Body of pancreas (tissue), 4 donors: Measurements from ENCODE around the gene PBX3. TPM values are rescaled to one million over a fixed set of nuclear protein-coding genes. Genes with fewer than 3 reads are reported as not detected.

Experiments
- ATAC-seq: fragments of 150-250 bp; one replicate; pipeline ENCODE4 v1.9.1; 2016
- DNase-seq, 4 donors: peaks; one replicate each; pipeline ENCODE4 v3.0.0-alpha.2; 2019
- H3K27ac ChIP-seq, 4 donors: fragments of 200-600 bp; sonication (generic); 1 replicate in 3 of 4; 2 replicates in 1 of 4; pipeline versions ENCODE4 v1.5.1 to v1.6.1; 2016 to 2019; ENCODE audit warnings: mild to moderate bottlenecking in 1 of 4, mixed read lengths in 1 of 4, moderate library complexity in 1 of 4
- H3K27me3 ChIP-seq, 2 donors: fragments of 200-600 bp; sonication (generic); one replicate each; pipeline ENCODE4 v1.6.0; 2016; ENCODE audit warnings: mild to moderate bottlenecking in 1 of 2
- H3K36me3 ChIP-seq, 2 donors: fragments of 200-600 bp; sonication (generic); replicated peaks in 1 of 2; 2 replicates each; pipeline ENCODE4 v1.5.1; 2016; ENCODE audit warnings: low read depth in 2 of 2; ENCODE audit not compliant: insufficient read depth in 1 of 2
- H3K4me1 ChIP-seq: fragments of 200-600 bp; sonication (generic); one replicate; pipeline ENCODE4 v1.6.0; 2016
- H3K4me3 ChIP-seq, 2 donors: fragments of 200-600 bp; sonication (generic); 1 replicate in 1 of 2; 2 replicates in 1 of 2; pipeline ENCODE4 v1.5.1; 2016 to 2019
- H3K9me3 ChIP-seq, 3 donors: fragments of 200-600 bp; sonication (generic); 1 replicate in 2 of 3; 2 replicates in 1 of 3; pipeline ENCODE4 v1.5.1; 2016
- CTCF ChIP-seq, 7 experiments: fragments of 450-650 bp in 4 of 7; fragments of 200-600 bp in 3 of 7; sonication (generic) in 3 of 7; IDR thresholded peaks; one replicate each; pipeline ENCODE4 v1.5.1; 2016 to 2019; ENCODE audit warnings: antibody characterized with exemption in 7 of 7
- POLR2A ChIP-seq, 3 donors: fragments of 450-650 bp; IDR thresholded peaks; one replicate each; pipeline ENCODE4 v1.6.1; 2016; ENCODE audit warnings: antibody characterized with exemption in 3 of 3, mild to moderate bottlenecking in 2 of 3
- WGBS, 2 donors: methylation state at CpG; one replicate each; pipeline ENCODE4 v1.1.5; 2017; 5-methylcytosine and 5-hydroxymethylcytosine counted together
- intact Hi-C: fragments of 100-400 bp; cut with DNase I; formaldehyde crosslinking; loops from one replicate; pipeline ENCODE4 v1.15.1; 2023
- total RNA-seq, 2 donors: library from RNA; depleted of rRNA; stranded (reverse); fragments of >200 nt; gene quantifications; one replicate each; pipeline ENCODE4 v1.1.0, GENCODE V29; 2016

PBX3 gene
- total RNA-seq, 2 donors from 2014 or later, result 12.5 to 36.3 TPM

DNA sequence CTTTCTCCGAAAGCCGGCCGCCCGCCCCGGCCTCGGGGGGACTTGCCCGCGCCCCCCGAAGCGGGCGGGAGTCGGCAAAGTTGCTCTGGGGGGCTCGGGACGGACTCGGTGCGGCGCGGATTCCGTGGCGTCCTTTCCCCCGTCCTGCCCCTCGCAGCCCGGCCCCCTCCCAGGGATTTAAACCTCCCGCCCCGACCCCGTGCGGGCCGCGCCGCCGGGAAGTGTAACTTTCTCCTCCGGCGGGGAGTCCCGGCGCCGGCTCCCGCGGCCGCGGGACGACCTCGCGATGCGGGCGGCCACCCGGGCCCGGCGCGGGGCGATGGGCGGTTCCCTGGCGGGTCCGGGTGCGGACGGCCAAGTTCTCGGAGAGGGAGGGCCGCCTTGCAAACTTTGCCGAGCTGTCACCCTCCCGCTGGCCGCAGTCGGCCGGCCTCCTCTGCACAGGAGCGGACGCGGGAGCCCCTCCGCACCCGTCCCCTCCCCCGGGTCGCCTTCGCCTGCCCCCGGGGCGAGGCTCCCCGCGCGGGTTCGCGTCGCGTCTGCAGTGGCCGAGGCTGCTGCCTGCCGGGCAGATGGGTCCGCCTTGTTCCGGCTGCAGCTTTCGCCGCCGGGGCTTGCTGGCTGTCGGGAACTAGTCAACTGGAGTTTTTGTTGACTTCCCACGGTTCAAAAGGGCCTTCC, 732 bp downstream of the PBX3 start:
- no peak for ATAC-seq
- WGBS, 2 donors, result 0% methylated on average over 57 of the region's 88 CpGs; no CpG with 5 or more reads in 1 of the 2 donors
- Histone ChIP-seq H3K4me1 (peaks cover 13% of the 10 kb centered on the region), H3K27ac (peak overlapping the region; percentile 52 to 90 (median 70)), H3K36me3 (no peaks in the 10 kb centered on the region), H3K9me3 (no peaks in the 10 kb centered on the region), H3K27me3 (no peaks in the 10 kb centered on the region), H3K4me3 (peak overlapping the region; percentile 11 to 85)
- TF ChIP-seq POLR2A (IDR thresholded peaks at IDR 0.05) (peak in 2 of 3 donors; percentile 11 to 18), CTCF (IDR thresholded peaks at IDR 0.05) (no peak)
- DNase-seq, result peak; percentile 32 to 44 (median 38)
- intact Hi-C loops, result no loop called here

DNA sequence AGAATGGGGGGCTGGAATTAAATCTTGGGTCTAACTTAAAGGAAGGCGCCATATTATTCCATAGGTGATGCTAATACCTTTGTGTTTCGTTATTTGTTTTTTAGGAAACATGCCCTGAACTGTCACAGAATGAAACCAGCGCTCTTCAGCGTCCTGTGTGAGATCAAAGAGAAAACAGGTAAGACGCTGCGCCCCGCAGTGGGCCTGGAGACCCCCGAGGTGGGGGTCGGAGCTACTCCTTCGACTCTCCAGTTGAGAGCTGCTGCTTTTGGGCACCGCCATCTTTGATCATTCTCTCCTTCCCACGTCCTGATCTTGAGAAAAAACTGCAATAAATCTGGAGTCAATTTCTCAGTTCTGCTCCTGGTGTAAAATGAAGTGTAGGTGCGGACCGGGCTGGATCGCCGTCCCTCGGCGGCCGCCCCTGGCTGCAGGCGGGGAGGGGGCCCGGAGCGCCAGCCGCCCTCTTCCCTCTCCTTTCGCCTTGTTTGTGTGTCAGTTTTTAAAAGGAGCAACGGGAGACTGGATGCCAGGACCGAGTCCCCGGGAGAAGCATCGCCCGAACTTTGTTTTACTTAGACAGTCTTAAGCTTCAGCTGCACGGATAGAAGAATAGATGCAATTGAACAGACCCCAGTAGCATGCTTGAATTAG, 1.4 kb downstream of the PBX3 start:
- Histone ChIP-seq H3K27ac (peak overlapping the region in 3 of 4 donors; percentile 62 to 90 (median 79)), H3K4me3 (peak overlapping the region; percentile 11 to 85), H3K36me3 (no peaks in the 10 kb centered on the region), H3K9me3 (no peaks in the 10 kb centered on the region), H3K4me1 (peaks cover 13% of the 10 kb centered on the region), H3K27me3 (no peaks in the 10 kb centered on the region)
- TF ChIP-seq CTCF (IDR thresholded peaks at IDR 0.05) (no peak), POLR2A (IDR thresholded peaks at IDR 0.05) (no peak)
- peak in 1 of 4 donors; percentile 14 for DNase-seq
- ATAC-seq, result no peak
- 21 to 23% methylated on average over 26 to 30 of the region's 30 CpGs for WGBS, 2 donors
- intact Hi-C loops, result no loop called here

DNA sequence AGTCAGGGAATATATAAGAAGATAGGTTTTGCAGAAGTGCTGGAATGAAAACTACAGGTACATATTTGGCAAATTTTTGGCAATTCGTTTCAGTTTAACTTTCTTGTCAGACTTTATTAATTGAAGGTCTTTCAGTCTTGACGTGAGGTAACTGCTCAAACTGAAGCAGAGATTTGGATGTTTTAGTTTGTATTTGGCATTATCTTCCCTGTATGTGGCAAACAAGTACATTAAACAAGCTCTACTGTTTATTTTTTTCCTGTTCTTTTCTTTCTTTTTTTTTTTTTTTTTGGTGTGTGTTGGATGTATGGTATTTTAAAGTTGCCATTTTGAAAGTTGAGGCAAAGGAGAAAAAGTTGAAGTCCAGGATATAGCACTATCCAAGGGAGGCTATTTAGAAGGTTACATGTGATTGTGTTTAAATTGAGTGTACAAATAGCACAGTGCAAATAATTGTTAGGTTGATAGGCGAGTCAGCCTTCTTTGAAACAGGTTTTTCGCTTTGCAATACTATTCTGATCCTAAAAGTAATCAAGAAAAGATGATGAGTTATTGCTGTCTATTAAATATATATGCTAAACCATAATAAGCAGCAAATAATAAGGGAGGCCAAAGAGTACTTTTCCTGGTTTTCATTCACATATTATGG, 2.2 kb downstream of the PBX3 start:
- no peaks in the 10 kb centered on the region for H3K9me3 ChIP-seq
- no peak for TF ChIP-seq POLR2A (IDR thresholded peaks at IDR 0.05)
- TF ChIP-seq CTCF (IDR thresholded peaks at IDR 0.05), result no peak
- intact Hi-C loops, result no loop called here
- WGBS, 2 donors, result 48 to 59% methylated on average over 4 of the region's 4 CpGs
- peaks cover 13% of the 10 kb centered on the region for H3K4me1 ChIP-seq
- DNase-seq (no peak), ATAC-seq (no peak)
- H3K4me3 ChIP-seq, result no peak overlapping the region
- H3K36me3 ChIP-seq, result no peaks in the 10 kb centered on the region
- H3K27me3 ChIP-seq, result no peaks in the 10 kb centered on the region
- peak overlapping the region in 3 of 4 donors; percentile 62 to 90 (median 79) for H3K27ac ChIP-seq

DNA sequence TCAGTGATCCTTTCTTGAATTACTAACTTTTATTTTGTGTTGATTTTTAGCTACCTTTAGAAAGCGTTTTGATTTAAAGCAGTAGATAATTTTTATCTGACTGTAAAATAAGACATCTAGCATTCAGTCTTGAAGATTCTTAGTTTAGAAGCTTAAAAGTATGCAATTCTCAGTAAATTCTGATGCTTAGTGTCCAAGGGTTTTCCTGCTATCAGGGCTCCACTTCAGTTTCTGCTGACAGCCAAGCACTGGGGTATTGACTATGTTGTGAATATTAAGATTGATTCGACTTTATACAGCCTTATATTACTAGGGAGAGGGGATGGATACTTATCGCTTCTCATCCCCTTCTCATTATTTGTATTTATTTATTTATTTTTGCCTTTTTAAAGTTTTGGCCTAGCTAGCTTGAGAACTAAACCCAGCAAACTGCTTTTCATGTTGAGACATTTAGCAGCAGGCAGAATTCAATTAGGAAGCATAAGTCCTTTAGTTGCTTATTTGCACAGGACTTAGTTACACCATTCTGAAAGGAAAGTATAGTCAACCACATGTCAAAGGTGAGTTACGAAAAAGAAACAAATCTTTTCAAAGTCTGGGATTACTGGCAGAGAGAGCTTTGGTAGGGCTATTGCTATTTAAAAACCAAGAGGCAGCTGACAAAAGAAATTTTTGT, 2.9 kb downstream of the PBX3 start:
- Histone ChIP-seq H3K27me3 (no peaks in the 10 kb centered on the region), H3K9me3 (no peaks in the 10 kb centered on the region), H3K27ac (peak overlapping the region in 3 of 4 donors; percentile 7 to 70 (median 17)), H3K36me3 (no peaks in the 10 kb centered on the region), H3K4me3 (no peak overlapping the region), H3K4me1 (peaks cover 13% of the 10 kb centered on the region)
- TF ChIP-seq CTCF (IDR thresholded peaks at IDR 0.05) (no peak), POLR2A (IDR thresholded peaks at IDR 0.05) (no peak)
- 57 to 73% methylated on average over 4 of the region's 4 CpGs for WGBS, 2 donors
- ATAC-seq (no peak), DNase-seq (no peak)
- intact Hi-C loops, result no loop called here
